WI38 (cell line): ENCODE measurements around the gene BAG3.
A peak's percentile ranks its signal among the peaks of the same experiment; 100 is the strongest.

ENCODE experiments used
- H3K4me3 ChIP-seq: 2 replicates; pipeline ENCODE4 v1.5.1; 2011; ENCODE audit warnings: low read depth, mild to moderate bottlenecking, control low read depth, low read length
- TF ChIP-seq, protein P1 (sequence below): IDR thresholded peaks from 2 replicates; pipeline ENCODE4 v1.5.1; 2012; ENCODE audit warnings: low read depth, mild to moderate bottlenecking, control low read depth, low read length

Gene BAG3

DNA sequence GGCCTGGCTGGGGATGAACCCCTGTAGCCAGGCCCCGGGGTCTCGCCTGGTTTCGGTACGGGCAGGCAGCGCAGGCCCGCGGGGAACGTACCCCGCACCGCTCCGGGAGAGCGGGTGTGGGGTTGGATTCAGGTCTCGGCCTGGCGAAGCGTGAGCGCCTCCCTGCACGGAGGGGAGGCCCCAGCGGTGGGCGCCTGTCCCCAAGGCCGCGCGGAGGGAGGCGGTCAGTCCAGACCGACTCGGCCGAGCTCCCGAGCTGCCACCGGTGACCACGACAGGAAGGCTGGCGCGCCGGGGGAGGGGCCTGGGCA is 74.3 kb downstream of the BAG3 start:
- TF ChIP-seq, protein P1, sequence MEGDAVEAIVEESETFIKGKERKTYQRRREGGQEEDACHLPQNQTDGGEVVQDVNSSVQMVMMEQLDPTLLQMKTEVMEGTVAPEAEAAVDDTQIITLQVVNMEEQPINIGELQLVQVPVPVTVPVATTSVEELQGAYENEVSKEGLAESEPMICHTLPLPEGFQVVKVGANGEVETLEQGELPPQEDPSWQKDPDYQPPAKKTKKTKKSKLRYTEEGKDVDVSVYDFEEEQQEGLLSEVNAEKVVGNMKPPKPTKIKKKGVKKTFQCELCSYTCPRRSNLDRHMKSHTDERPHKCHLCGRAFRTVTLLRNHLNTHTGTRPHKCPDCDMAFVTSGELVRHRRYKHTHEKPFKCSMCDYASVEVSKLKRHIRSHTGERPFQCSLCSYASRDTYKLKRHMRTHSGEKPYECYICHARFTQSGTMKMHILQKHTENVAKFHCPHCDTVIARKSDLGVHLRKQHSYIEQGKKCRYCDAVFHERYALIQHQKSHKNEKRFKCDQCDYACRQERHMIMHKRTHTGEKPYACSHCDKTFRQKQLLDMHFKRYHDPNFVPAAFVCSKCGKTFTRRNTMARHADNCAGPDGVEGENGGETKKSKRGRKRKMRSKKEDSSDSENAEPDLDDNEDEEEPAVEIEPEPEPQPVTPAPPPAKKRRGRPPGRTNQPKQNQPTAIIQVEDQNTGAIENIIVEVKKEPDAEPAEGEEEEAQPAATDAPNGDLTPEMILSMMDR: no peak
- H3K4me3 ChIP-seq: peak overlapping the region; percentile 64

DNA sequence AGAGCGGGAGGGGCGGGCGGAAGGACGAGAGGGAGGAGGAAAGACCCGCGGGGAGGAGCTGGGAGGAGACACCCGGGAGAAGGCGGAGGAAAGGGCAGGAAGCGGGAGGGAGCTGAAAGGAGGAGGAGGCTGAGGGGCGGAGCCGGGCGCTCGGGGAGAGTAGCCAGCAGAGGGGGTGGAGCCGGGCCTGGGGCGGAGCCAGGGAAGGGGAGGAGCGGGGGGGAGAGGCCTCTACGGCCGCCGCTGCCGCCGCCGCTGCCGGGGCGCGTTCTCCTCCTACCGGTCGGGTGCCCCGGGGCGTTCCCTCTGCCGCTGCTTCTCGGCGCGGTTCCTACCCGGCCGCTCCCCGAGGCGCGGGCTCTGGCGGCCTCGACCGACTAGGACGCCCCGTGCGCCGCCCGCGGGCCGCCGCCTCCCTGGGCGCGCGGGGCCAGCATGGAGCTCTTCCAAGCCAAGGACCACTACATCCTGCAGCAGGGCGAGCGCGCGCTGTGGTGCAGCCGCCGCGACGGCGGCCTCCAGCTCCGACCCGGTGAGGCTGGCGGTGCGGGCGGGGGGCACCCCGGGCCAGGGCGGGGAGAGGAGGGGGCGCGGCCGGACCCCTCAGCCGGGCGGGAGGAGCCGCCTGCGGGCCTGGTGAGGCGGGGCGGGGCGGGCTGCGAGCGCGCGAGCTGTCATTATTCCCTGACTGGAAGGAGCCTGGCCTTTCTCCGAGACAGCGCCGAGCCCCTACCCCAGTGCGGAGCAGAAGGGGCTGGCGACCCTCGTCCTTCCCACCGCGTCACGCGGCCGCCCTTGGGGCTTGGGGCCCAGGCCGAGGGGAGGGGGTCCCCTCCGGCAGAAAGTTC is 74.9 kb downstream of the BAG3 start, which contains the start of gene INPP5F:
Gene INPP5F, plus strand, starts transcription at position 223 of the 848 bp plus-strand sequence. Its CDS starts 213 bp downstream, at position 436.
- H3K4me3 ChIP-seq: peak within 1 kb of the TSS; percentile 78
- TF ChIP-seq, protein P1: no peak

DNA sequence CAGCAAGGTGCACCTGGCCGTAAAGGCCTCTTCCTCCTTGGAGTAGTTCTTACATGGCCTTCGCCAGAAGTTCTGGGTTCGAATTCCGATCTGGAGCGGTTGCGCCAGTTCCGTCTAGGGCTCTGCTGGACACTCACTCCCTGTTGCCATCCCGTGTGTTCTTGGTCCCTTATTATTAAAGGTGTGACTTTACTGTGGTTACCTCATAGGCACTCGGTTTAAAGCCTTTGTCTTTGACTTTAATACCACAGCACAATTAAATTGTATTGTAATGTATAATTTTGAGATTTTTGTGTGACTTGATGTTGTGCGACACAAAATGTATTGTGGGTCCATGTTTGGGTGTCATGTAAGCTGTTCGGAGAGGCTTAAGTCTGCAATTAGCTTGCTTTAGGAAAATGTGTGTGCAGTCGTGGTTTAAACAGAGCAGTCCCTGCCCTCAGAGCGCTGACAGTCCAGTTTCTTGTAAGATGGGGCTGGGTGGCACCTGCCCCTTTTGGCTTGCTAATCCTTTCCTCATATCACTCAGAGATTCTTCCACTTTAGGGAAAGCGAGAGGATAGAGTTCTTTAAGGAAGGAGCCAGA is 75.6 kb downstream of the BAG3 start:
- H3K4me3 ChIP-seq: peak overlapping the region; percentile 78
- TF ChIP-seq, protein P1: no peak
